RKO (cell line): ENCODE measurements around the gene COX6B1.
"Not testable (repeated sequence)": the region's sequence is repeated elsewhere in the genome, so short reads cannot be mapped to it uniquely, and the experiment has no call there.

Source experiments
- DNase-seq: peaks from one replicate; pipeline ENCODE4 v3.0.0-alpha.2; 2016; ENCODE audit warnings: low spot score

Gene COX6B1

DNA sequence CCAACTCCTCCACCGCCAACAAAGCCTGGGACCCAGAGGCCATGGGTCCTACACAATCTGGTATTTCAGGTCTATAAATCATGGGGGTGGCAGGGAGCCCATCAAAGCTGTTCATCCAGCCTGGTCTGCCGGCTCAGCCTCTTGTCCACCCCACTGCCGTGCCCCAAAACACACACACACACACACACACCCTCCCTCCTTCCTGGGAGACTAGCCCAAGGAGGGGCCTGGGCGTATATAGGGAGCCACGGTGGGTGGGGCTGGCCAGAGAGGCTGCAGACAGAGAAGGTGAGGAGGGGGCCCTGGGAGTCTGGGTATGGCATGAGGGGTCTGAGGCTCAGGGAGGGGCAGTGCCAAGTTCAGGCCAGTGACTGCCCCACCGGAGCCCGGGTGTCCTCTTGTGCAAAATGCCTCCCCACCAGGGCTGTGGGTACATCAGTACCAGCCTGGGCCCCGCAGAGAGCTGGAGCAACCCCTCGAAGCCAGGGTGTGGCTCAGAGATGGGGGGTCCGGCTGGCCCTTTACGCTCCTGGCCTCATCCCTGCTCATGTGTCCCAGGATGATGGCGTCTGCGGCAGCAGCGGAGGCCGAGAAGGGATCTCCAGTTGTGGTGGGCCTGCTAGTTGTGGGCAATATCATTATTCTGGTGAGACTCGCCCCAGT, 18.3 kb downstream of the COX6B1 start, which contains the start of gene UPK1A:
Gene UPK1A (plus strand): TSS at position 267 of the 663 bp plus-strand sequence. CDS start 296 bp downstream, at position 563.
- no peak for DNase-seq

DNA sequence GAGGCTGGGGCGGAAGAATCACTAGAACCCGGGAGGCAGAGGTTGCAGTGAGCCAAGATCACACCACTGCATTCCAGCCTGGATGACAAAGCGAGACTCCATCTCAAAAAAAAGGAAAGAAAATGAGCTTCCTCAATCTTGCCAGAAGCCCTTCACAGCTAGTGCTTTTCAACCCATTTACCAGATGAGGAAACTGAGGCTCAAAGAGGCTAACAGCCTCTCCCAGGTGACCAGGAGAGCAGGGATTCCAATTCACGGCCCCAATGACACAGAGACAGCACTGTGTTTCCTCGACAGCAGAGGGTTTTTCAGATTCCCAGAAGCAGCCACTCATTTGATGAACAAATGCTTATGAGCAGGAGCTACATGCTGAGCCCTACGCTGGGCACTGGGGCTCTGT, 21.4 kb downstream of the COX6B1 start:
- no peak for DNase-seq

DNA sequence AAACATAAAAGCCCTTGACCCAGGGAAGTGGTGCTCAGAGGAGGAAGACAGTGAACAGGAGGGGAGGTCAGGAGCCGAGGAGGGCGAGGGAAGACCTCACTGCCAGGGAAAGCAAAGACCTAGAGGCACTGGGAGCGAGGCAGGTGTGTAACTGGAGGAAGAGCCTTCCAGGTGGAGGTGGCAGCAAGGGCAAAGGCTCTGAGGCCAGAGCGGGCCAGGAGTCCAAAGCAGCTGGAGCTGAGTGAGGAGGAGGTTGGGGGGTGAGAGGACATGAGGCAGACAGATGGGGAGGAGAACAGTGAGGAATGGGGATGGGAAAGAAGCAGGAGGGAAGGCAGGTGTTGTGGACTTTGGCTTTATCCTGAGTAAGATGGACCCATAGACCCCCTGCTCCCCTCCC, 21.9 kb downstream of the COX6B1 start:
- no peak for DNase-seq

DNA sequence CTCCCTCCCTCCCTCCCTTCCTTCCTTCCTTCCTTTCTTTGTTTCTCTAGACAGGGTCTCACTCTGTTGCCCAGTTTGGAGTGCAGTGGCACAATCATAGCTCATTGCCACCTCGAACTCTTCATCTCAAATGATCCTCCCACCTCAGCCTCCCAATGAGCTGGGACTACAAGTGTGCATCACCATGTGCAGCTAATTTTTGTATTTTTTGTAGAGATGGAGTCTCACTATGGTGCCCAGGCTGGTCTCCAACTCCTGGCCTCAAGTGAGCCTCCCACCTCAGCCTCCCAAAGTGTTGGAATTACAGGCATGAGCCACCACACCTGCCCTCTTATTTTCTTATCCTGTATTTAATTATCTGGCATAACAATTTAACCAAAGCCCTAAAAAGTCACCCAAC, 22.6 kb downstream of the COX6B1 start:
- DNase-seq, result no peak

DNA sequence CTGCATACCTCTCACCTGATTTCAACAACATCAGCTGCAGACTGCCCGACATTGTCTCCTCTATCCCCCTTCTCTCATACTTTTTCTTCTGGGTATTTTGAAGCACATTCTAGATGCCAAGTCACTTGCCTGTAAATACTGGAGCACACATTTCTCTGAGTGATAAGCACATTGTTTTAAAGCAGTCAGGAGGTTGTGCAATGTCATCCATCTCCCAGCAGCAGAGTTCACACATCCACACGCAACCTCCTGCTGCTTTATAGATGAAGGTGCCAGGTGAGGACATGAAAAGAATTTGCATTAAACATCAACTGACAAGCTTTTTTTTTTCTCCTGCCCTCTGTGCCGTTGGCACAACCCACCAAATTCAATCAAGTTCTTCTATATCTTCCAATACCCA, 23.7 kb downstream of the COX6B1 start:
- no peak for DNase-seq

DNA sequence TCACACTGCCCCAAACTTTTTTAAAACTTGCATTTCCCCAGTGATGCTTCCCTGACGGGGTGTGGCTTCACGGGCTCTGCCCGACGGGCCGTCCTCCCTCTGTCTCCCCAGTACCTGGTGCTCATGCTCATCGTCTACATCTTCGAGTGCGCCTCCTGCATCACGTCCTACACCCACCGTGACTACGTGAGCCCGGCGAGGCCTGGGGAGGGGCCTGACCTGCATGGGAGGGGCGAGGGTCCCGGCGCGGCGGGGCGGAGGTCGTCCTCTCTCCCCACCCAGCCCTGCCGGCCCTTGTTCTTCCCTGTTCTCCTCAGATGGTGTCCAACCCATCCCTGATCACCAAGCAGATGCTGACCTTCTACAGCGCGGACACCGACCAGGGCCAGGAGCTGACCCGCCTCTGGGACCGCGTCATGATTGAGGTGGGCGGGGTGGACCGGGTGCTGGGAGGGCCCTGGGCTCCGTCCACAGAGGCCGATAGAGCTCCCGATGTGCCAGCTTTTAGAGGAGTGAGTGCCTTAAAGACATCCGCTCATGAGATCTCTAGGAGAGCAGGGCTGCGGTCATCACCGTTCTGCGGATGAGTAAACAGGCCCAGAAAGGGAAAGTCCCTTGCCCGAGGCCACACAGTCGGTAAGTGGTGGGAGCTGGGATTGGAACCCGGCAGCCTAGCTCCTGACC, 25.1 kb downstream of the COX6B1 start:
- no peak for DNase-seq

DNA sequence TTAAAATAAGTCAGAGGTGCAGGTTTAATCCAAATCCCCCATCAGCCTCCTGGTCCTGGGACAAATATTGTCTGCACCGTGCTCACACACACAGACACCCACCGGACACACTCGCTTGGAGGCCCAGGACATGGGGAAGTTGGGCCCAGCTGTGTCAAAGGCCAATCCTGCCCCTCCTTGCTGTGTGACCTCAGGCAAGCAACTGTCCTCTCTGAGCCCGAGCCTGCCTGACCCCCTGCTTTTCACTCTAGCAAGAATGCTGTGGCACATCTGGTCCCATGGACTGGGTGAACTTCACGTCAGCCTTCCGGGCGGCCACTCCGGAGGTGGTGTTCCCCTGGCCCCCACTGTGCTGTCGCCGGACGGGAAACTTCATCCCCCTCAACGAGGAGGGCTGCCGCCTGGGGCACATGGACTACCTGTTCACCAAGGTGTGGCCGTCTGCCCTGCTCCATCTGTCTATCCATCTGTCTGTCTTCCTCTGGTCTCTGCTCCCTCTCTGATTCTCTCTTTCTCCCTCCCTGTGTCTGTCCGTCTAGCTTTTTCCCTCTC, 27.5 kb downstream of the COX6B1 start:
- DNase-seq, result no peak

DNA sequence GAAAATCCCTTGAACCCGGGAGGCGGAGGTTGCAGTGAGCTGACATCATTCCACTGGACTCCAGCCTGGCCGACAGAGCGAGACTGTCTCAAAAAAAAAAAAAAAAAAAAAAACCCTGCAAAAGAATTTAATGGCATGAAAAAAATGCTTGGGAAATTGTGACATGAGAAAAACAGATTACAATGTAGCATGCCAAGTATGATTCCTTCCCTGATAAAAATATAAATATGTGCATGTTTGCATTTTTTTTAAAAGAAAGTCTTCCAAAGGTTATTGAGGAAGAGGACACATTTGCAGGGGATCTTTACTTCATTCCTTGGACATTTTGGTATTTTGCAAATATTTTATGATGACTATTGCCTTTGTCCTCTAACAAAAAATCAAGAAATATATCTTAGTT, 41.7 kb downstream of the COX6B1 start:
- no peak for DNase-seq

DNA sequence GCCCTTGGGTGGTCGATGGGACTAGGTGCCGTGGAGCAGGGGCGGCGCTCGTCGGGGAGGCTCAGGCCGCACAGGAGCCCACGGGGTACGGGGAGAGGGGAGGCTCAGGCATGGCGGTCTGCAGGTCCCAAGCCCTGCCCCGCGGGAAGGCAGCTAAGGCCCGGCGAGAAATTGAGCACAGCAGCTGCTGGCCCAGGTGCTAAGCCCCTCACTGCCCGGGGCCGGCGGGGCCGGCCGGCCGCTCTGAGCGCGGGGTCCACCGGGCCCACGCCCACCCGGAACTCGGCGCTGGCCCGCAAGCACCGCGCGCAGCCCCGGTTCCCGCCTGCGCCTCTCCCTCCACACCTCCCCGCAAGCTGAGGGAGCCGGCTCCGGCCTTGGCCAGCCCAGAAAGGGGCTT, 43.0 kb downstream of the COX6B1 start:
- not testable (repeated sequence) for DNase-seq

DNA sequence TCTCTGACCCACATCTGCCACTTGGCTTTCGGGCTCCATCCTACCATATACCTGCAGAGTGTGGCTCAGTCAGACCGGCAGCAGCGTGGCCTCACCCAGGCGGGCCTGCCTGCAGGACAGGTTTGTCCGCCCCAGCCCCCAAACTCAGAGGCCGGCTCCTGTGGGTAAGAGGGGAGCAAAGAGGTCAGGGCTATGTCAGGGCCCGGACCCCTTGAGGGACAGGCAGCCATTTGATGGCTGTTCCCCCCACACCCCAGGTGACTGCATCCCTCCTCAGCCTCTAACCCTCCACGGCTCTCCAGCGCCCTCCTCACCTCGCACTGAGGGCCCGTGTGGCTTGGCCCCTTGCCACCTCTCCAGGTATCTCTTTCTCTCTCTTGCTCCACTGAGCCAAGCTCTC, 43.9 kb downstream of the COX6B1 start:
- DNase-seq, result no peak

DNA sequence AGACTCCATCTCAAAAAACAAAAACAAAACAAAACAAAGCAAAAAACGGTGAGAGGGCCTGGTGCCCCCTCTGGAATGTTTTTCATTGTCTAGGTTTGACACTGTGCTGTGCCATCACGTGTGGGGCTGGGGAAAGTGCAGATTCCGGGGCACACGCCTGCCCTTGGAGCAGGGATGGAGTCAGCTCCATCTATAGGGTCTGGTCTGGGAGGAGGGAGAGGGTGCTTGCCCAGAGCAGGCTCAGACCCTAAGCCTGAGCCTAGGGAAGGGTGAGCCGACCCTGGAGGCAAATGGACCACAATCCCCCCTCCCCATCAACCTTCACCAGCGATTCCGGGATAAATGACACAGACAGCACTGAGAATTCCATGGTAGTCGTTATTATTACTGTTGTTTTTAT, 45.3 kb downstream of the COX6B1 start:
- no peak for DNase-seq

DNA sequence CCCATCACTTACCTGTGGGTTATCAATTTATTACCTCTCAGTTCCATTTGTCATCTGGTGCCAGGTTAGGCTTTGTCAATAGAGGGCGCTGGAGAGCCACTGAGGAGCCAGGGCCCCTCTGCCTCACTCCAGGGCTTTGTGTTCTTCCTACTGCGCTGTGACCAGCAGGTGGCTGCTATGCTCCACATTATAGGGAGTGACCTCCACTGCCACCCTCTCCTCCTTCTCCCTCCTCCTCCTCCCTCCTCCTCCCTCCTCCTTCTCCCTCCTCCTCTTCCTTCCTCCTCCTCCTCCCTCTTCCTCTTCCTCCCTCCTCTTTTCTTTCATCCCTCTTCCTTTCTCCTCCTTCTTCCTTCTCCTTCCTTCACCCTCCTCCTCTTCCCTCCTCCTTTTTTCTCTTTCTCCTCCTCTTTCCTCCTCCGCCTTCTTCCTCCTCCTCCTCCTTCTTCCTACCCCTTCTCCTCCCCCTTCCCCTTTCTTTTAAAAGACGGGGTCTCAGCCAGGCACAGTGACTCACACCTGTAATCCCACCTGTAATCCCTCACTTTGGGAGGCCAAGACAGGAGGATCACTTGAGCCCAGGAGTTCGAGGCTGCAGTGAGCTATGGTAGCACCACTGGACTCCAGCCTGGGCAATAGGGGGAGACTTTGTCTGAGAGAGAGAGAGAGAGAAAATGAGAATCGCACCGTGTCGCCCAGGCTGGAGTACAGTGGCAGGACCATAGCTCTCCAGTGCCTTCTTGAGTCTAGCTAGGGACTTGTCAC, 45.9 kb downstream of the COX6B1 start:
- peak; percentile 88 for DNase-seq

DNA sequence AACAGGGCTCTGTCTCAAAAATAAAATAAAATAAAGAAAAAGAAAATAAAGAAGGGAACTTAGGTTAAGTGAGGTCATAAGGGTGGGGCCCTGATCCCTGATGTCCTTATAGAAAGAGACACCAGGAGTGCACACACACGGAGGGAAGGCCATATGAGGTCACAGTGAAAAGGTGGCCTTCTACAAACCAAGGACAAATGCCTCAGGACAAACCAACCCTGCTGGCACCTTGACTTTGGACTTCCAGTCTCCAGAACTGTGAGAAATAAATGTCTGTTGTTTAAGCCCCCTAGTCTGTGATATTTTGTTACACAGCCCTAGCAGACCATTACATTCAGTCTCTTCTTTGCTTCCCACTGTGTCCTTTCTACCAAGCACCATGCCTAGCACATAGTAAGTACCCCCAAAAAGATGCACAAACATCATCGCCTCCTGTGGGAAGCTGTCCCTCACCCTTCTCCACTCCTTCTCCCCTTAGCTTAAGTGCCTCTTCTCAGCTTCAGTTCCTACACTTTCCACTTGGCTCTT, 47.8 kb downstream of the COX6B1 start:
- no peak for DNase-seq

DNA sequence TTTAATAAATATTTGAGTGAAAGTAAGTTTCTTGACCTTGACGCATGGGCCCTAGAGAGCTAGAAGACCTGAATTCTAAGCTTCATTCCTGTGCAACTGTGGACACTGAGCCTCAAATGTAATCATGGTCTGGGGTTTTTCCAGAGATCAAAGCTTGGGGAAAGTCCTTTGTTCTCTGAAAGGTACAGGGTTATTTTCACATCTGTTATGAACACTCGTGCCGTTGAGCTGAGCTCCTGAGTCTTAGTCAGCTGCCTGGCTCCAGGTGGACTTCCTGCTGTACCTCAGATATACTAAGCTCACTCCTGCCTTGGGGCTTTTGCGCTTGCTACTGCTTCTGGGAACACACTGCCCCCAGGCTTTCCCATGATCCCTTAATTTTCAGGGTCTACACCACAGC, 48.7 kb downstream of the COX6B1 start:
- DNase-seq, result no peak

DNA sequence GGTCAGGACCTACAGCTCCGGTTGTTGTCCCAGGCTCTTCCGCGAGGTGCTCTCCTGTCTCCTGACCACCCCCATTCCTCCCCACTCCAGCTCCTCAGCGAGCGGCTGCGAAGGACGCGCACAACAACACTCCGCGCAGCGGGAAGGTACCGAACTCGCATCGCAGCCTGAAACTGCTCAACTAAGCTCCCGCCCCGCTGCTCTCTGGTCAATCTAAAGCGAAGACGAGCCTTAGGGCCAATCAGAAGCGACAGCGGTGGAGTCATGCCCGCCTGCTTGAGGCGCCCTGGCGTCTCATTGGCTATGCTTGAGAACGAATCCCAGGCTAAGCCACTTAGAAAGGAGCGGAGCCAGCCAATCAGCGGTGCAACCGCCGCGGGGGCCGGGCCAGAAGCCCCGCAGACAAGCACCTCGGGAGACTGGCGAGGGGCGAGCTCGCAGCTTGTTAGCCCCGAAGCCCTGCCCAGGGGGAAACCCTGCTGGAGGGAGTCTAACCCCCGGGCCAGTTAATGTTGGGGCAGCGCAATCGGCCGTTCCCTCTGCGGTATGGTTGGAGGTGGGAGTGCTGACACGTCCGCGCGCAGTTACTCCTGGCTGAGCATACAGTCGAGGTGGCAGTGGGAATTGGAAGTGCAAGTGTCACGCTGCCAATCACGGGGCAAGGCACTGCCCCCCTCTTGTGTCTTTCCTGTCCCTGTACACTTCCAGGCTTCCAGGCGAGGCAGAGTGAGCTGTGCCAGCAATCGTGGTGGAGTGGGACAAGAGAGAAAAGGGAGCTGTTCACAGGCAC, 54.3 kb downstream of the COX6B1 start:
- peak; percentile 95 for DNase-seq

DNA sequence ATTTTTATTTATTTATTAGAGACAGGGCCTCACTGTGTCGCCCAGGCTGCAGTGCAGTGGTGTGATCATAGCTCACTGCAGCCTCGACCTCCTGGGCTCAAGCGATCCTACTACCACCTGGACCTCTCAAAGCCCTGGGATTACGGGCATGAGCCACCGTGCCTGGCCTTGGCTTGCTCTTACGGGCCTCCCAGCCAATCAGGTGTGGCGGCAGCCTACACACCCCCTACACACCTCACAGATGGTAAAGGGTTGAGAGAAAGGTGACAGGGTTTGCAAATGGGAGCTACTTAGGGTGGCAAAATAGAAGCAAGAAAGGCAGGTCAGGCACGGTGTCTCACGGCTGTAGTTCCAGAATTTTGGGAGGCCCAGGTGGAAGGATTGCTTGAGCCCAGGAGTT, 55.2 kb downstream of the COX6B1 start:
- DNase-seq, result no peak

DNA sequence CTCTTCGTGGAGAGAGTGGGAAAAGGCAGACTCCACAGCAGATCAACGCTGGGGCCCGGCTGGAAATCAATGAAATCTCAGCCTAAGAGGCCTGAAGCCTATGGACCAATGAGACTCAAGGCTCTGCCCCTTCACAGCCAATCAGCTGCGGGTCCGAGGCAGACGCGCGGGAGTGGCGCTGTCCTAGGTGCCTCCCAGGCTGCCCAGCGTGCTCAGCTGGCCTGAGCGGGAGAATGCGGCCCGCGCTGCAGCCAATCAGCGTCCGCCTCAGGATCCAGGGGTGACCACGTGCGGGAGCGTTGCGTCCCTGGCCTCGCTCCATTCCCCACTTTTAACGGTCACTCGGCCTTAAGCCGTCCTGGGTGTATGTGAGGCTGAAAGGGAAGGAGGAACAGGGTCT, 56.1 kb downstream of the COX6B1 start, which contains the start of gene ZBTB32:
Gene ZBTB32 (plus strand): TSS at position 341 of the 400 bp plus-strand sequence. CDS start 10,069 bp downstream, outside the sequence.
- DNase-seq, result no peak
